H1 (cell line): ENCODE results near the gene CHTF18. TPM values are rescaled to one million over a fixed set of nuclear protein-coding genes. Genes with fewer than 3 reads are reported as not detected.

Source experiments
- CBX5 ChIP-seq: fragments of 300-800, 300-1000 bp; sonication (generic); IDR thresholded peaks from 2 replicates; pipeline ENCODE4 v1.7.1; 2016; ENCODE audit warnings: antibody characterized with exemption, low read length, low read depth
- GTF2F1 ChIP-seq: IDR thresholded peaks from 2 replicates; pipeline ENCODE4 v1.6.1; 2012; ENCODE audit warnings: low read depth, low read length, improper control_type of control experiment, borderline replicate concordance
- SUZ12 ChIP-seq: fragments of 200-600 bp; sonication (generic); IDR thresholded peaks from 2 replicates; pipeline ENCODE4 v1.6.1; 2012; ENCODE audit warnings: mild to moderate bottlenecking, inconsistent platforms, low read length, moderate library complexity, mixed read lengths
- polyA plus RNA-seq, 7 experiments: library from polyadenylated mRNA; depleted of rRNA in 3 of 7; stranded (reverse) in 5 of 7; unstranded in 2 of 7; fragments of >200 nt in 5 of 7; fragments of 200-250 nt in 2 of 7; gene quantifications; 1 replicate in 5 of 7; 2 replicates in 1 of 7; 4 replicates in 1 of 7; pipeline versions ENCODE4 v1.2.1 to v1.2.3, GENCODE V29; 2011 to 2013; ENCODE audit warnings: missing spikeins in 2 of 7, mixed read lengths in 2 of 7
- total RNA-seq: library from RNA; stranded (reverse); fragmentation: NEBNext Ultra II Directional; extraction: Animal tissue kit (Norgen Biotek cat#: 25700); gene quantifications from 2 replicates; pipeline ENCODE4 v1.2.1, GENCODE V29; 2021
- TF ChIP-seq, protein P1 (sequence below): fragments of 300-600 bp; sonication (generic); IDR thresholded peaks from 2 replicates; pipeline ENCODE4 v1.7.1; 2012; ENCODE audit warnings: low read length, moderate library complexity, mild to moderate bottlenecking, inconsistent platforms; ENCODE audit not compliant: insufficient replicate concordance

CHTF18 gene
- total and polyA plus RNA-seq, 2 of the 8 experiments (the other 6 are each of a cell fraction or from before 2014, with no cell fraction given), result 75.3 to 104 TPM

DNA sequence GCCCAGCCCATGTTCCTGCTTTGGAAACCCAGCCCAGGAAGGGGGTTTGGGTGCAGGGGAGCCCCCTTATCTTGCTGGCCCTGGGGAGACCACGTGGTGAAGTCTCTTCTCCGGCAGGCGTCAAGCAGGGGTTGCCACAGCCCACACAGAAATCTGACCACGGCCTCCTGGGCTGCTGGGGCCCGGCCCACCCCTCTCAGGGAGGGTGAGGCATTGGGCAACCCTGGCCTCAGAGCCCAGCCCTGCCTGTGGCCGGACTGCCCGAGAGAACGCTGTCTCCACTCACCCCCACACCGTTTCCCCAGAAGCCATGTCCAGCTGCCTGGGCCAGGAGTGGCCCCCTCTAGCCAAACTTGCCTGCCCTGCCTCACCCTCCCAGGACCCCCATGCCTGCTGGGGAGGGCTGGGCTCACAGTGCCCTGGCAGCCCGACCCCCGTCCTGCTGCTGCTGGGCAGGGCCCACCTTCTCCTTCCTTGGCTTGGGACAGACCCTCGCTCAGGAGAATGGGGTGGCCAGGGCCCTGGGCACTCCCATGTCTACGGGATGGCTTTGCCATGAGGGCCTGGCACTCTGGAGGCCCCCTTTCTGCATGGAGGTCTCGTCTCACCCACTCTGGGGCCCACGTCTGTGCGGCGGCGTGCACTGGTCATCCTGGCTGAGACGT lies 6.9 kb upstream of the CHTF18 start (continued):
- TF ChIP-seq, protein P1, sequence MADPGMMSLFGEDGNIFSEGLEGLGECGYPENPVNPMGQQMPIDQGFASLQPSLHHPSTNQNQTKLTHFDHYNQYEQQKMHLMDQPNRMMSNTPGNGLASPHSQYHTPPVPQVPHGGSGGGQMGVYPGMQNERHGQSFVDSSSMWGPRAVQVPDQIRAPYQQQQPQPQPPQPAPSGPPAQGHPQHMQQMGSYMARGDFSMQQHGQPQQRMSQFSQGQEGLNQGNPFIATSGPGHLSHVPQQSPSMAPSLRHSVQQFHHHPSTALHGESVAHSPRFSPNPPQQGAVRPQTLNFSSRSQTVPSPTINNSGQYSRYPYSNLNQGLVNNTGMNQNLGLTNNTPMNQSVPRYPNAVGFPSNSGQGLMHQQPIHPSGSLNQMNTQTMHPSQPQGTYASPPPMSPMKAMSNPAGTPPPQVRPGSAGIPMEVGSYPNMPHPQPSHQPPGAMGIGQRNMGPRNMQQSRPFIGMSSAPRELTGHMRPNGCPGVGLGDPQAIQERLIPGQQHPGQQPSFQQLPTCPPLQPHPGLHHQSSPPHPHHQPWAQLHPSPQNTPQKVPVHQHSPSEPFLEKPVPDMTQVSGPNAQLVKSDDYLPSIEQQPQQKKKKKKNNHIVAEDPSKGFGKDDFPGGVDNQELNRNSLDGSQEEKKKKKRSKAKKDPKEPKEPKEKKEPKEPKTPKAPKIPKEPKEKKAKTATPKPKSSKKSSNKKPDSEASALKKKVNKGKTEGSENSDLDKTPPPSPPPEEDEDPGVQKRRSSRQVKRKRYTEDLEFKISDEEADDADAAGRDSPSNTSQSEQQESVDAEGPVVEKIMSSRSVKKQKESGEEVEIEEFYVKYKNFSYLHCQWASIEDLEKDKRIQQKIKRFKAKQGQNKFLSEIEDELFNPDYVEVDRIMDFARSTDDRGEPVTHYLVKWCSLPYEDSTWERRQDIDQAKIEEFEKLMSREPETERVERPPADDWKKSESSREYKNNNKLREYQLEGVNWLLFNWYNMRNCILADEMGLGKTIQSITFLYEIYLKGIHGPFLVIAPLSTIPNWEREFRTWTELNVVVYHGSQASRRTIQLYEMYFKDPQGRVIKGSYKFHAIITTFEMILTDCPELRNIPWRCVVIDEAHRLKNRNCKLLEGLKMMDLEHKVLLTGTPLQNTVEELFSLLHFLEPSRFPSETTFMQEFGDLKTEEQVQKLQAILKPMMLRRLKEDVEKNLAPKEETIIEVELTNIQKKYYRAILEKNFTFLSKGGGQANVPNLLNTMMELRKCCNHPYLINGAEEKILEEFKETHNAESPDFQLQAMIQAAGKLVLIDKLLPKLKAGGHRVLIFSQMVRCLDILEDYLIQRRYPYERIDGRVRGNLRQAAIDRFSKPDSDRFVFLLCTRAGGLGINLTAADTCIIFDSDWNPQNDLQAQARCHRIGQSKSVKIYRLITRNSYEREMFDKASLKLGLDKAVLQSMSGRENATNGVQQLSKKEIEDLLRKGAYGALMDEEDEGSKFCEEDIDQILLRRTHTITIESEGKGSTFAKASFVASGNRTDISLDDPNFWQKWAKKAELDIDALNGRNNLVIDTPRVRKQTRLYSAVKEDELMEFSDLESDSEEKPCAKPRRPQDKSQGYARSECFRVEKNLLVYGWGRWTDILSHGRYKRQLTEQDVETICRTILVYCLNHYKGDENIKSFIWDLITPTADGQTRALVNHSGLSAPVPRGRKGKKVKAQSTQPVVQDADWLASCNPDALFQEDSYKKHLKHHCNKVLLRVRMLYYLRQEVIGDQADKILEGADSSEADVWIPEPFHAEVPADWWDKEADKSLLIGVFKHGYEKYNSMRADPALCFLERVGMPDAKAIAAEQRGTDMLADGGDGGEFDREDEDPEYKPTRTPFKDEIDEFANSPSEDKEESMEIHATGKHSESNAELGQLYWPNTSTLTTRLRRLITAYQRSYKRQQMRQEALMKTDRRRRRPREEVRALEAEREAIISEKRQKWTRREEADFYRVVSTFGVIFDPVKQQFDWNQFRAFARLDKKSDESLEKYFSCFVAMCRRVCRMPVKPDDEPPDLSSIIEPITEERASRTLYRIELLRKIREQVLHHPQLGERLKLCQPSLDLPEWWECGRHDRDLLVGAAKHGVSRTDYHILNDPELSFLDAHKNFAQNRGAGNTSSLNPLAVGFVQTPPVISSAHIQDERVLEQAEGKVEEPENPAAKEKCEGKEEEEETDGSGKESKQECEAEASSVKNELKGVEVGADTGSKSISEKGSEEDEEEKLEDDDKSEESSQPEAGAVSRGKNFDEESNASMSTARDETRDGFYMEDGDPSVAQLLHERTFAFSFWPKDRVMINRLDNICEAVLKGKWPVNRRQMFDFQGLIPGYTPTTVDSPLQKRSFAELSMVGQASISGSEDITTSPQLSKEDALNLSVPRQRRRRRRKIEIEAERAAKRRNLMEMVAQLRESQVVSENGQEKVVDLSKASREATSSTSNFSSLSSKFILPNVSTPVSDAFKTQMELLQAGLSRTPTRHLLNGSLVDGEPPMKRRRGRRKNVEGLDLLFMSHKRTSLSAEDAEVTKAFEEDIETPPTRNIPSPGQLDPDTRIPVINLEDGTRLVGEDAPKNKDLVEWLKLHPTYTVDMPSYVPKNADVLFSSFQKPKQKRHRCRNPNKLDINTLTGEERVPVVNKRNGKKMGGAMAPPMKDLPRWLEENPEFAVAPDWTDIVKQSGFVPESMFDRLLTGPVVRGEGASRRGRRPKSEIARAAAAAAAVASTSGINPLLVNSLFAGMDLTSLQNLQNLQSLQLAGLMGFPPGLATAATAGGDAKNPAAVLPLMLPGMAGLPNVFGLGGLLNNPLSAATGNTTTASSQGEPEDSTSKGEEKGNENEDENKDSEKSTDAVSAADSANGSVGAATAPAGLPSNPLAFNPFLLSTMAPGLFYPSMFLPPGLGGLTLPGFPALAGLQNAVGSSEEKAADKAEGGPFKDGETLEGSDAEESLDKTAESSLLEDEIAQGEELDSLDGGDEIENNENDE, result no peak
- no peak for TF ChIP-seq SUZ12
- no peak for TF ChIP-seq CBX5
- TF ChIP-seq GTF2F1, result no peak
